Subcutaneous adipose tissue (tissue), 4 donors: ENCODE data around the gene TJP1. TPM values are rescaled to one million over a fixed set of nuclear protein-coding genes. Genes with fewer than 3 reads are reported as not detected.

Experiments used
- CTCF ChIP-seq: fragments of 450-650 bp; IDR thresholded peaks from one replicate; pipeline ENCODE4 v1.5.1; 2016; ENCODE audit warnings: low read depth, mild to moderate bottlenecking, control low read depth, antibody characterized with exemption, moderate library complexity
- total RNA-seq, 4 donors: library from RNA; depleted of rRNA; stranded (reverse); fragments of >200 nt; gene quantifications; one replicate each; pipeline ENCODE4 v1.1.0, GENCODE V29; 2016

Gene TJP1
- total RNA-seq, 4 donors from 2014 or later, result 59.2 to 138 (median 121) TPM

GRCh38 chr15:29712149-29712885 is 110.0 kb downstream of the TJP1 start:
- TF ChIP-seq CTCF, result no peak

GRCh38 chr15:29711531-29711930 is 110.7 kb downstream of the TJP1 start:
- no peak for TF ChIP-seq CTCF

- TF ChIP-seq CTCF, result no peak
Measured at GRCh38 chr15:29708519-29708918, 113.7 kb downstream of the TJP1 start.

- no peak for TF ChIP-seq CTCF
Measured at GRCh38 chr15:29704950-29705597, 117.2 kb downstream of the TJP1 start.

GRCh38 chr15:29701151-29701550 is 121.1 kb downstream of the TJP1 start:
- no peak for TF ChIP-seq CTCF

- TF ChIP-seq CTCF, result no peak
Measured at GRCh38 chr15:29700296-29700695, 122.0 kb downstream of the TJP1 start.

- no peak for TF ChIP-seq CTCF
Measured at GRCh38 chr15:29699791-29700190, 122.5 kb downstream of the TJP1 start.
